GM18519 (cell line): ENCODE results near the gene EMD.

Source experiments
- ATAC-seq: cut with Tn5 transposase; IDR thresholded peaks from one replicate; pipeline ENCODE4 v1.9.1; 2021; ENCODE audit warnings: mild to moderate bottlenecking, moderate library complexity; ENCODE audit not compliant: unreplicated experiment, low FRiP score

Gene EMD

GRCh38 chrX:154354516-154354915 lies 24.6 kb upstream of the EMD start:
- ATAC-seq = no peak

- no peak for ATAC-seq
These were observed 23.9 kb upstream of the EMD start for GRCh38 chrX:154355094-154355775.

- ATAC-seq = no peak
These were observed 23.3 kb upstream of the EMD start for GRCh38 chrX:154355776-154356140.

GRCh38 chrX:154356596-154356995 lies 22.5 kb upstream of the EMD start:
- ATAC-seq = no peak

DNA sequence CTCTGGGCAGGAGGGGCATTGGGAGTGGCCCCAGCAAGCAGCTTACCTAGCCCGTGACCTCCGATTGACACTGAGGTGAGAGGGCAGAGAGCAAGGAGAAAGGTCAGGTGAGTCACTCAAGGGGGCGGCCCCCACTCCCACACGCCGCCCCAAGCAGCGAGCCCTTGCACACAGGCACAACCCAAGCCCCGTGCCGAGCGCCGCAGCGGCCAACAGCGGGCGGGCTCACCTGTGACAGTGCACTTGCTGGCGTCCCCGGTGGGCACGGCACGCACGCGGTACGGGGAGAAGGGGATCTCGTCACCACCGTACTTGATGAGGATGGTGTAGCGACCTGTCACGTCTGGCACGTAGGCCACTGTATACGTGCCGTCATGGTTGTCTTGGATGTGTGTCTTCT lies 21.9 kb upstream of the EMD start:
- no peak for ATAC-seq

- ATAC-seq = no peak
These were observed 21.1 kb upstream of the EMD start for GRCh38 chrX:154358011-154358410.

- no peak for ATAC-seq
These were observed 20.3 kb upstream of the EMD start for GRCh38 chrX:154358829-154359228.

DNA sequence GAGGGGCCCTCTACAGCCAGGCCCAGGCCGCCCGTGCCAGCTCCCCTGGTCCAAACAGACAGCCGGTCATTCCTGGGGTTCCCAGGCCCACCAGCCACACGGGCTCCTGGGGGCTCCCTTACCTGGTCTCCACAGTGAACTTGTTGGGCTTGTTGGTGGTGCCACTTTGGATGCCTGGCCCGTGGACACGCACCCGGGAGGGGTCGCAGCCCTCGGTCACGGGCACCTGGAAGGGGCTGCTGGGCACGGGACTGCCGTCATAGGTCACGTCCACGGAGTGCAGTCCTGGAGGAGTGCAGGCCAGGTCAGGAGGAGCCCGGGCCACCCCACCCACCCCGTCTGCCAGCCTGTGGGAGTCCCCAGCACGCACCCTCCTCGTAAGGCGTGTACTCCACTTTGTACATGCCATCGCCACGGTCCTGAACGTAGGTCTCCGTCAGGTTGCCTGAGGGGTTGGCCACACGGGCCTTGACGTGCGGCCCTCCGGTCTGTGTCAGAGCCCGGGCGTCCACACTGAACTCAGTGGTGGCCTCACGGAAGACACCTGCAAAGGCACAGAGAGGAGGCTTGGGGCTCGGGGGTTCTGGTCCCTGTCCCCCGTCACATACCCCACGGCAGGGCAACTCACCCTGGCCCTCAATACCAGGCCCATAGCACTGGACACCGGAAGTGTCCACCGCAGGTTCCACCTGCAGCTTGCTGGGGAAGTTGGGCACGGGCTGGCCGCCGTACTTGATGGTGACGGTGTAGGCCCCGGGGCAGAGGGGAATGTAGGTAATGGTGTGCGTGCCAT lies 19.5 kb upstream of the EMD start:
- no peak for ATAC-seq

- no peak for ATAC-seq
These were observed 18.9 kb upstream of the EMD start for GRCh38 chrX:154360155-154360713.

DNA sequence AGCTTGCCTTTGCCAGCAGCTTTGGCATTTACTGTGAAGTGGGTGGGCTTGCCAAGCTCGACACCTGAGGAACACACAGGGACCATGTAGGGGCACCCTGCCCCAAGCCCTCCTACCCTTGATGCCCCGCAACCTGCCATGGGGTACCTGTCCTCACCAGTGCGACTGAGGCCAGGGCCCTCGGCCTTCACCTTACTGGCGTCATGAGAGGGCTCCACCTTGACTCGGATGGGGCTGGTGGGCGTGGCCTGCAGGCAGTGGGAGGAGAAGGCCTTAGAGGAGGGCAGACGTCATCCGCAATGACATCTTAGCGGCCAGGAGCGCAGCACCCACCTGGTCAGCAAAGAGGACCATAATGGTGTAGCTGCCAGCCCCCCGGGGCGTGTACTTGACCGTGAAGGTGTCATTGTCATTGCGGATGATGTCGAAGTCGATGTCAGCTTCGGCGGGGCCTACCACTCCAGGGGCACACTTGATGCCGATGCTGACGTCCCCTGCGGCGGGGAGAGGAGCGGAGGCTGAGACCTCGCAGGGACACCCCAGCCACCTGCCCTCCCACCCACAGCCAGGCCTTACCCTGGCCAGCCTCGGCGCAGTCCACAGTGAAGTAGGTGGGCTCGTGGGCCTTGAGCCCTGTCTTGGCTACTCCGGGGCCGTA lies 16.9 kb upstream of the EMD start:
- ATAC-seq = no peak

- ATAC-seq = no peak
These were observed 15.2 kb upstream of the EMD start for GRCh38 chrX:154363706-154364439.

GRCh38 chrX:154365052-154365600 lies 14.0 kb upstream of the EMD start:
- ATAC-seq = no peak

GRCh38 chrX:154365997-154366665 lies 13.0 kb upstream of the EMD start:
- no peak for ATAC-seq

DNA sequence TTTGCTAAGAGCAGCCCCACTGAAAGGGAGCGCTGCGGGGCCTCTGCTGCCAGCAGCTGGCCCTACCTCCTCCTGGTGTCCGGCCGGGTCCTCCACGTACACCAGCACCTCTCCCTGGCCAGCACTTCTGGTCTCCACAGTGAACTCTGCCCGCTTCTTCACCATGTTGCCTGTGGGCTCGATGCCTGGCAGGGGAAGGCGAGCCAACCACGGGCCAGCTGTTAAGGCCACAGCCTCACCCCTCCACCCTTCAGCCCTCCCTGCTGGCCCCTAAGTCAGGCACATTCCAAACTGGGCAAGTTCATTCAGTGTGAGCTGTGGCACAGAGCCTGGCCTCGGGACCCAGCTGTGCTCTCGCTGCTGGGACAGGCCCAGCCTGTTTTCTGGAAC lies 12.4 kb upstream of the EMD start:
- ATAC-seq = no peak

DNA sequence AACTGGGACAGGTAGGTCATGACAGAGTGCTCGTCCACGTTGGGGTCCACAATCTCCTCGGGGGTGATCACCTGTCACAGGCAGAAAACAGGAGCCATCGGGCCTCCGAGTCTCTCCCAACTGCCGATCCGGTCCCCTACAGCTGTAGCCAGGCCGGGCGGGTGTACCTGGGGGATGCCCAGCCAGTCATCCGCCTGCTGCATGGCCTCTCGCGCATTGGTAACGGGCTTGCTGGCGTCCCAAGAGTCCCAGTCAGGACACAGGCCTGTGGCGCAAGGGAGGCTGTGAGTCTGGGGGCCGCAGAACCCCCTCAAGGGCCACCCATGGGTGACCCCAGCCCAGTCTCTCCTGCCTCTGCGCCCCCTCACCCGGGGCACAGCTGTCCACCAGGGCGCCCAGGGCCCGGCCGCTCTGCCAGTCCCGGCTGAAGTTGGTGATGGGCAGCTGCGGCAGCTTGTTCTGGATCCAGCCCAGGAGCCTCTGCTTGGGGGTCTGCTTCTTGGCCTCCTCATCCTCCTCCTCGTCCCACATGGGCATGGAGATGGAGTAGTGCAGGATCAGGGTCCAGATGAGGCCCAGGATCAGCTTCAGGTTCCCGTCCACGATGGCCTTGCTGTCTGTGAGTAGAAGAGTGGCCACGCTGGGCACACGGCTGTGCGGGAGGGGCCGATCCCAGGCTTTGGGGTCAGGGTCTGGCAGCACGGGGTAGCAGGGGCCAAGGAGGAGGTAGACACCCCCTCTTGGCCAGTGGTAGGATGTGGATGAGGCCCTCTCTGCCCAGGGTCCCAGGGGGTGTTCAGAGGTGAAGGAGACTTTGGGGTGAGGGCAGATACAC lies 11.4 kb upstream of the EMD start:
- no peak for ATAC-seq

- no peak for ATAC-seq
These were observed 10.3 kb upstream of the EMD start for GRCh38 chrX:154368630-154369448.

DNA sequence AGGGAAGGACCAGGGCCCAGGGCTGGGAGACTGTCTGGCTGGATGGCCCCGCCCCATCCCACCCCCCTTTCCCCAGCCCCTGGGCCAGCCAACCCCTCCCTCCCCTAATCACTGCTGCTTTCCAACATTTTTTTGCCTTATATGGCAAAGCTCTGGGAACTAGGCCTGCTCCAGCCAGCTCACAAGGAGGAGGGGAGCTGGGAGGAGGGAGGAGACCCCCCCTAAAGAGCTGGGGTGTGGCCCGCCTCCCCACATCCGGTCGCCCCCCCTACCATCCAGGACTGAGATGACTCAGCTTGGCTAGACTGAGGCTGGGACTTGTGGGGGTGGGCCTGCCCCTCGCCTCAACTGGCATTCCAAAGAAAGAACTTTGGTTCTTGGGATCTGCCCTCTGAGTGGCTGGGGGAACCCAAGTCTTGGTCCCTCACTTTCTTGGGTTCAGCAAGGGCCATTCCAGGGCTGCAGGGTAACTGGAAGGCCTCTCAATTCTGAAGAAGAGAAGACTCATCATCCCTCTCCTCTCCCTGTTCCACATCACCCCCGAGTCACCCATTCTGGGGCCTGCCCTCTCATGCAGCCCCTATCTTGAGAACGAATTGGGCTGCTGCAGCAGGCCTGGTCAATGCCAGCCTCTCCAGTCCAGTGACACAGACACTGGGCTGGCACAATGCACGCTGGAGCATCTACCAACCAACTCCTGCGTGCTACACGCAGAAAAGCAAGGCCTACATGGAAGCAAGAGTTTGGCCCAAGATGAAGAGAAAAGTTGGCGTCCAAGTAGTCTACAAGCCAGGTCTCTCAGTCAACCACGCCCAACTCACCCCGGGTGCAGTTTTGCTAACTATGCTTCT lies 9.4 kb upstream of the EMD start:
- no peak for ATAC-seq
